ENCODE results near the gene PLA2G2C.

GRCh38 chr1:20178634-20179370 is 7.5 kb downstream of the PLA2G2C start:
- TF ChIP-seq, protein P1, sequence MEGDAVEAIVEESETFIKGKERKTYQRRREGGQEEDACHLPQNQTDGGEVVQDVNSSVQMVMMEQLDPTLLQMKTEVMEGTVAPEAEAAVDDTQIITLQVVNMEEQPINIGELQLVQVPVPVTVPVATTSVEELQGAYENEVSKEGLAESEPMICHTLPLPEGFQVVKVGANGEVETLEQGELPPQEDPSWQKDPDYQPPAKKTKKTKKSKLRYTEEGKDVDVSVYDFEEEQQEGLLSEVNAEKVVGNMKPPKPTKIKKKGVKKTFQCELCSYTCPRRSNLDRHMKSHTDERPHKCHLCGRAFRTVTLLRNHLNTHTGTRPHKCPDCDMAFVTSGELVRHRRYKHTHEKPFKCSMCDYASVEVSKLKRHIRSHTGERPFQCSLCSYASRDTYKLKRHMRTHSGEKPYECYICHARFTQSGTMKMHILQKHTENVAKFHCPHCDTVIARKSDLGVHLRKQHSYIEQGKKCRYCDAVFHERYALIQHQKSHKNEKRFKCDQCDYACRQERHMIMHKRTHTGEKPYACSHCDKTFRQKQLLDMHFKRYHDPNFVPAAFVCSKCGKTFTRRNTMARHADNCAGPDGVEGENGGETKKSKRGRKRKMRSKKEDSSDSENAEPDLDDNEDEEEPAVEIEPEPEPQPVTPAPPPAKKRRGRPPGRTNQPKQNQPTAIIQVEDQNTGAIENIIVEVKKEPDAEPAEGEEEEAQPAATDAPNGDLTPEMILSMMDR (IDR thresholded peaks at IDR 0.05) = no peak
- TF ChIP-seq ZFX (IDR thresholded peaks at IDR 0.05; ENCODE audit: borderline replicate concordance) = no peak
